Breast epithelium (tissue), 4 donors: ENCODE data around the gene SEC61G. TPM values are rescaled to one million over a fixed set of nuclear protein-coding genes. Genes with fewer than 3 reads are reported as not detected.

Experiments
- DNase-seq, 2 donors: peaks; one replicate each; pipeline ENCODE4 v3.0.0-alpha.2; 2019; ENCODE audit warnings: low spot score in 2 of 2
- H3K27ac ChIP-seq, 2 donors: fragments of 200-600 bp; sonication (generic) in 1 of 2; one replicate each; pipeline ENCODE4 v1.5.1; 2016 to 2019; ENCODE audit warnings: mild to moderate bottlenecking in 1 of 2
- H3K27me3 ChIP-seq, 2 donors: fragments of 200-600 bp; sonication (generic) in 1 of 2; one replicate each; pipeline versions ENCODE4 v1.5.1 to v1.6.0; 2017 to 2019; ENCODE audit warnings: control low read depth in 1 of 2, mild to moderate bottlenecking in 1 of 2
- H3K36me3 ChIP-seq: fragments of 200-600 bp; one replicate; pipeline ENCODE4 v1.5.1; 2019
- H3K4me1 ChIP-seq, 2 donors: fragments of 200-600 bp; sonication (generic); one replicate each; pipeline ENCODE4 v1.5.1; 2016 to 2019; ENCODE audit warnings: control low read depth in 1 of 2
- H3K4me3 ChIP-seq, 3 donors: fragments of 200-600 bp; sonication (generic); 1 replicate in 2 of 3; 2 replicates in 1 of 3; pipeline ENCODE4 v1.5.1; 2016 to 2019; ENCODE audit warnings: mild to moderate bottlenecking in 3 of 3, moderate library complexity in 2 of 3
- H3K9me3 ChIP-seq, 2 donors: fragments of 200-600 bp; sonication (generic) in 1 of 2; one replicate each; pipeline ENCODE4 v1.5.1; 2016 to 2019; ENCODE audit warnings: control low read depth in 1 of 2
- CTCF ChIP-seq, 3 donors: fragments of 450-650 bp; IDR thresholded peaks; one replicate each; pipeline ENCODE4 v1.5.1; 2016 to 2017; ENCODE audit warnings: antibody characterized with exemption in 3 of 3, mild to moderate bottlenecking in 3 of 3, moderate library complexity in 3 of 3
- POLR2A ChIP-seq: fragments of 450-650 bp; IDR thresholded peaks from one replicate; pipeline ENCODE4 v1.6.1; 2016; ENCODE audit warnings: antibody characterized with exemption, mild to moderate bottlenecking, moderate library complexity
- POLR2AphosphoS5 ChIP-seq, 3 donors: sonication (generic); formaldehyde crosslinking; IDR thresholded peaks; one replicate each; pipeline ENCODE4 v1.6.1; 2017; ENCODE audit warnings: antibody characterized with exemption in 3 of 3
- intact Hi-C: fragments of 100-400 bp; cut with DNase I; formaldehyde crosslinking; loops from one replicate; pipeline ENCODE4 v1.15.1; 2023; ENCODE audit warnings: low total_unique reads
- total RNA-seq, 3 donors: library from RNA; depleted of rRNA; stranded (reverse); fragments of >200 nt; gene quantifications; one replicate each; pipeline ENCODE4 v1.1.0, GENCODE V29; 2016

Gene SEC61G
- total RNA-seq, 3 donors from 2014 or later = 192 to 238 (median 194) TPM

GRCh38 chr7:54778166-54778565 lies 19.2 kb upstream of the SEC61G start:
- Histone ChIP-seq H3K27me3 (no peaks in the 10 kb centered on the region), H3K36me3 (no peaks in the 10 kb centered on the region), H3K27ac (no peak overlapping the region), H3K9me3 (no peaks in the 10 kb centered on the region), H3K4me1 (no peaks in the 10 kb centered on the region), H3K4me3 (no peak overlapping the region)
- DNase-seq = no peak
- intact Hi-C loops = no loop called here
- TF ChIP-seq CTCF (IDR thresholded peaks at IDR 0.05) (no peak), POLR2A (no peak), POLR2AphosphoS5 (IDR thresholded peaks at IDR 0.05) (no peak)

DNA sequence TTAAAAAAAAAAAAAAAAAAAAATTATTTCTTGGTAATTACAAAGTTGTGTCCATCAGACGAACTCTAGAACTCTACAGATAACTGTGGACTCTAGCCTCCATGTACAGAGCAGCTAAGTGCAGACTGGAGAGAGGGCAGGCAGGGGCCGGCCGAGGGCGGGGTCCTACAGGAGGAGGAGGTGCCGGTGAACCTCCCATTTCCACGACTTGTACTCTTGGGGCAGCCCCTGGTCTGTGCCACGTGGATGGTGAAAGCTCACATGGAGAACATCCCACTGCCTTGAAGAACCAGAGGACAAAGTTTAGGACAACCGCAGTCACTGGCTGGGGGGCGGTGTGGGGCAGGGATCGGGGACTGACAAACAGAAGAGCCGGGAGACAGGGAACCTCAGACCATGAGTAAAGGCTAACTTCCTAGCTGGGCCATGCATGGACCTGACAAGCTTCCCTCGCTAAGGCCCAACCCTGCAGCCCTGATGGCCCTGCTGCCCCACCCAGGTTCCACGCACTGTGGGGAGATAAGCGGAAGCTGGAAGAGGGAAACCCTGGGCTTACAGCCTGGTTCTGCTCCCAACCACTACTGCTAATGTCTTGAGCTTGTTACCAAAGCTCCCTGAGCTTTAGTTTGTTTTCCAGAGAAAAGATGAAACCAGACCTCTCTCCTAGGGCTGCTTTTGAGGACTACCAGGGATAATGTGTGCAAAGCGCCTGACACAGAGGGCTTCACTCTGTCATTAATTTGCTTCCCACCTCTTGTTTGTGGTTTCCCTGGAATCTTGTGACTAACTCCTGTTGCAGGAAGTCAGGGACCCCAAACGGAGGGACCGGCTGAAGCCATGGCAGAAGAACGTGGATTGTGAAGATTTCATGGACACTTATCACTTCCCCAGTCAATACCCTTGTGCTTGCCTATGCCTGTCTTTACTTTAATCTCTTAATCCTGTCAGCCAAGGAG lies 16.1 kb upstream of the SEC61G start:
- intact Hi-C loops = no loop called here
- H3K27me3 ChIP-seq = no peaks in the 10 kb centered on the region
- no peak overlapping the region for H3K27ac ChIP-seq
- H3K4me1 ChIP-seq = no peaks in the 10 kb centered on the region
- no peak for DNase-seq
- H3K36me3 ChIP-seq = no peaks in the 10 kb centered on the region
- no peak overlapping the region for H3K4me3 ChIP-seq
- TF ChIP-seq POLR2AphosphoS5 (IDR thresholded peaks at IDR 0.05) (no peak), CTCF (IDR thresholded peaks at IDR 0.05) (no peak), POLR2A (no peak)
- H3K9me3 ChIP-seq = no peaks in the 10 kb centered on the region

- no peaks in the 10 kb centered on the region for H3K9me3 ChIP-seq
- H3K4me3 ChIP-seq = peak overlapping the region; percentile 25 to 55 (median 38)
- peak; percentile 73 to 80 for DNase-seq
- no peaks in the 10 kb centered on the region for H3K36me3 ChIP-seq
- H3K27ac ChIP-seq = peak overlapping the region; percentile 10 to 44
- no peaks in the 10 kb centered on the region for H3K4me1 ChIP-seq
- peak; percentile 47 to 89 (median 85) for TF ChIP-seq CTCF (IDR thresholded peaks at IDR 0.05)
- TF ChIP-seq POLR2A = no peak
- TF ChIP-seq POLR2AphosphoS5 (IDR thresholded peaks at IDR 0.05) = peak in 2 of 3 donors; percentile 21 to 61
- H3K27me3 ChIP-seq = peaks cover 0 to 9% of the 10 kb centered on the region in 2 donors
- intact Hi-C loops = no loop called here
These were observed 14.7 kb upstream of the SEC61G start for GRCh38 chr7:54773472-54774399.

DNA sequence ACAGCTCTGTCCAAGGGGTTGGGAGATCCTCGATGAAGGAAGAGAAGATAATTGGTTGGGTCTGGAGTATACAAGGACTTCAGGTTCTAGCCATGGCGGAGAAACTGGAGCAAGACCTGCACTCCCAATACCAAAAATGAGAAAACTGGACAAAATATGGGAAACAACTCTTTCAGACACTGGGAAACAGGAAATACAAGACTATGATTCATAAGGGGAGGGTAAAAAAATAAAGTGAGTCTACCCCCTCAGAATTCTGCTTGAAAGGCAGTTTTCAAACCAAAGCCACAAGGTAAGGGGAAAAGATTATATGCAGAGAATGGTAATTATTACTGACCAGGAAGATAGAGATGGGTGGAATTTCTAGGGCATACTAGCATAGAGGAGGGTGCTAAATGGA lies 10.2 kb upstream of the SEC61G start:
- TF ChIP-seq POLR2A = no peak
- TF ChIP-seq POLR2AphosphoS5 (IDR thresholded peaks at IDR 0.05) = no peak
- TF ChIP-seq CTCF (IDR thresholded peaks at IDR 0.05) = no peak
- intact Hi-C loops = no loop called here
- Histone ChIP-seq H3K4me1 (no peaks in the 10 kb centered on the region), H3K27ac (no peak overlapping the region), H3K9me3 (no peaks in the 10 kb centered on the region), H3K27me3 (peaks cover 0 to 19% of the 10 kb centered on the region in 2 donors), H3K36me3 (no peaks in the 10 kb centered on the region), H3K4me3 (no peak overlapping the region)
- no peak for DNase-seq
